G401 (cell line): Measurements from ENCODE around the gene PRODH. TPM values are rescaled to one million over a fixed set of nuclear protein-coding genes. Genes with fewer than 3 reads are reported as not detected.
"Not testable (repeated sequence)": the region's sequence is repeated elsewhere in the genome, so short reads cannot be mapped to it uniquely, and the experiment has no call there.

Experiments
- DNase-seq: peaks from one replicate; pipeline ENCODE4 v3.0.0-alpha.2; 2015; ENCODE audit warnings: low spot score
- in situ Hi-C: cut with HindIII; loops from 2 replicates; pipeline ENCODE4 v1.10.0; 2016; ENCODE audit warnings: low sequenced_read_pairs, mixed read lengths
- total RNA-seq: library from RNA; depleted of rRNA; stranded (reverse); fragments of >200 nt; shearing (Covaris generic); gene quantifications from 2 replicates; pipeline ENCODE4 v1.2.3, GENCODE V29; 2014; rRNA removed

PRODH gene
- total RNA-seq: 0.98 and 3.2 TPM in 2 replicates

DNA sequence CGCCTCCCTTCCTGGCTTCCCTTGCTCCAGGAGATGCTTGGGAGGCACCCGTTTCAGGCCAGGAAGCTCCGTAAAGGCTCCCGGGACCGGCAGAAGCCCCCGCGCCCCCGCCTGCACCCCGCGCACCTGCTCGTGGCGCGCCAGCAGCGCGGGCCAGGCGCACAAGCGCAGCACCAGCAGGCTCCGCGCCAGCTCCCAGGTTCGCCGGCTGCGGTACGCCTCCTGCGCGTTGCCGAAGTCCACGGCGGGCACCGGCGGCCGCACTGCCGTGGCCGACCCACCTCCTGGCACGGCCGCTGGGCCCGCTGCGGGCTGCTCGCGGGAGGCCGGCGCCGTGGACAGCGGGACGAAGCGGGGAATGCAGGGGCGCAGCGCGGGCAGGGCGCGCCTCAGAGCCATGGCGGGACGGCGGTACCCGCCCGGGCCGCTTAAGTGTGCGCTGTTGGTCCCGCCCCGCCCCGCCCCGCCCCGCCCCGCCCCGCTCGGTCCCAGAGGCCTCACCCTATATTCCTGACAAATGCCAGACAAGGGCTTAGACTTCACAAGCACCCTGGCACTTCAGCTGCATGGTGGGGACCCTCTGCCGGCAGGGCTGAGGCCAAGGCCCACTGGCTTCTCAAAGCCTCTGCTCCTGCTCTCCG is at the start of gene PRODH:
PRODH (minus strand) TSS at position 405 of the 641 bp plus-strand sequence; CDS start at position 399, 6 bp downstream.
- in situ Hi-C loops: no loop called here
- DNase-seq: no peak

GRCh38 chr22:18985780-18986179 is 49.7 kb upstream of the PRODH start:
- no peak for DNase-seq
- in situ Hi-C loops: no loop called here

- DNase-seq: no peak
- in situ Hi-C loops: no loop called here
Measured at GRCh38 chr22:18984564-18984963, 48.5 kb upstream of the PRODH start.

DNA sequence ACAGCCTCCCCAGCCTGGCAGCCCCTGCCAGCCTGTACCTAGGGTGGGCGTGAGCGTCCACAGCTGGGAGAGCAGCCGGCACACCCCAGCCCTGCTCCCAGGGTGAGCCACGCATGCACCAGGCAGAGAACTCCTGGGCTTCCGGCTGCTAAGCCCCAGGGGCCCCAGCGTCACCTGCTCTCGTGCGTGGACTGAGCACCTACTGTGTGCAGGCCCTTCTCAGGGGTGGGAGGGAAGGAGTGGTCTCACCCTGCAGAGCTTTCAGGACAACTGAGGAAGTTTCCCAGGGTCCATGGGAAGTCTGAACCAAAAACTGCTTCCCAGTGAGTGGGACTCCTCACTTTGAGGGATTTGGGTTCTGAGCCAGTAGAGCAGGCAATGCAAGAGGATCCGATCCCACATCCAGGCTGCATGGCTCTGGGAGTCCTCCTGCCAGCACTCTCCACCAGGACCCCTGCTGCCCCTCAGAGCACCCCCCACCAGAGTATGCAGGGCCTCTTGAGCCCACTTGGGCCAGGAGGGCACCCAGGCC is 47.1 kb upstream of the PRODH start:
- in situ Hi-C loops: no loop called here
- no peak for DNase-seq

DNA sequence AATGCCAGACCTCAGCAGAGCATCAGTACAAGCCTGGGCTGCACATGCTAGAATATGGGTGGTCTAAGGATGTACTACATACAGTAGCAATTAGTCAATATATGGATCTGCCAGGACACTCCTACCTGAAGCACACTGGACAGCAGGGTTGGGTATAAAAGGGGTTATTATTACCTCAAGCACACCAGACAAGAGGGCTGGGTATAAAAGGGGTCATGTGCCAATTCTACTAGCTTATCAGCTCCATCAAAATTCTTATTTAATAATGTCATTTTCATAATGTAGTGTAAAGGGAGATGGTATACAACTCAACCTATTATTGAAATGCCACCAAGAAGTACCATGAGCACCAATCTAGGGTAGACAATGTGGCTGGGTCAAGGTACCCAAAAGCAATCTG is 44.7 kb upstream of the PRODH start:
- in situ Hi-C loops: no loop called here
- DNase-seq: no peak

DNA sequence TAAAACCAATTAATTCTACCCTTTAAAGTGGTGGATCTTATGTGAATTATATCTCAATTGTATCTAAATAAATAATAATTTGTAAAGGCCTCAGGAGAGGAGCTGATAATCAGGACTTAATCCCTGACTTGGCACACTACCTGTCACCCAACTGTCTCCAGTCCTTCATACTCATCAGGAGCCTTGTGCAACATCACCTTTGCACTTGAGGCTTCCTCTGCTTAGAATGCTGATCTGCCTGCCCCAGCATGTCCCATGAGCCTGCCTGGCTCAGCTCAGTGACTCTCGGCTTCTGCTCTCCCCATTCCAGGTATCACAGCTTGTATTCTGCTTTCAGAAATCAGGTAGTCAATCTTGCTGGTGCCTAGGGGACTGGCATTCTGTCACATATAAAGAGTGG is 43.9 kb upstream of the PRODH start:
- in situ Hi-C loops: no loop called here

DNA sequence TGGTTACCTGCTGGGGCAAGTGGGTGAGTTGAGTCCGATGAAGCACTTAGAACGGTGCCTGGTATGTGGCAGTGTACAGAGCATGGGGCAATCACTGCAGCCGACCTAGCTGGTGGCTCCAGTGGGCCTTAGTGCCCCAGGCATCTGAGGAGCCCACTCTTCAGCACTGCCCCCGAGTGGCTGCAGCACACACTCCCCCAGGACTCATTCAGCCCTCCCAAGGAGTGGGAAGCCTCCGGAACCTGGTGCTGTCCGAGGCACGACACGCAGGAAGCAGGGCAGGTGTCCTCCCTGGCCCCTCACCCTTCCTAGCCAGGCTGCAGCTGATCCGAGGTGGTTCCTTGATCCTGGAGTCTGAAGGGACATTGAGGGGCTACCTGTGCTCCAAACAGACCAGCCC is 42.4 kb upstream of the PRODH start:
- no peak for DNase-seq
- in situ Hi-C loops: no loop called here

More for the DNA sequence above, 43.9 kb upstream of the PRODH start:
- no peak for DNase-seq

- in situ Hi-C loops: no loop called here
- no peak for DNase-seq
Measured at GRCh38 chr22:18977824-18978425, 41.8 kb upstream of the PRODH start.

DNA sequence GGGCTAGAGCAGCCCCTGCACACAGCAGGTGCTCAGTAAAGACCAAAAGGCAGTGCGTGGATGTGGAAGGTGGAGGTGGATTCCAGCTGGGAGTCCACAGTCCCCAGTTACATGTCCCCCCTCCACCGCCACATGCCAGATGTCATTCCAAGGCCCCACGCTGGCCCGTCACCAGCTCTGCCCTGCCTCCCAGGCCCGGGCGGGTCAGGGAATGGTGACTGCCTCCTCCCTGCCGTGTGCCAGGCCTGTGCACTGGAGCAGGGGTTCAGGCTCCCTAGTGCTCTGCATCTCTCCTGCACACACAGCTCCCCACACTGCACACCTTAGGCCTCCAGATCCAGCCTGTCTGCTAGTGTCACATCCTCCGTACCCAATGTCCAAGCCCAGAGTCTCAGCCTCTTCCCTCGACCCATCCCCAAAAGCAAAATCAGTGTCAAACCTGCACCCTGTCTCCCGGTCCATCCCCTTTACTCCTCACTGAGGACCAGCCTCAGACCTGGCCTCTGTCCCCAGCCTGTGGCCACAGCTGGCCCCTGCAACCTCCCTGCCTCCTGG is 40.2 kb upstream of the PRODH start:
- in situ Hi-C loops: no loop called here
- no peak for DNase-seq

DNA sequence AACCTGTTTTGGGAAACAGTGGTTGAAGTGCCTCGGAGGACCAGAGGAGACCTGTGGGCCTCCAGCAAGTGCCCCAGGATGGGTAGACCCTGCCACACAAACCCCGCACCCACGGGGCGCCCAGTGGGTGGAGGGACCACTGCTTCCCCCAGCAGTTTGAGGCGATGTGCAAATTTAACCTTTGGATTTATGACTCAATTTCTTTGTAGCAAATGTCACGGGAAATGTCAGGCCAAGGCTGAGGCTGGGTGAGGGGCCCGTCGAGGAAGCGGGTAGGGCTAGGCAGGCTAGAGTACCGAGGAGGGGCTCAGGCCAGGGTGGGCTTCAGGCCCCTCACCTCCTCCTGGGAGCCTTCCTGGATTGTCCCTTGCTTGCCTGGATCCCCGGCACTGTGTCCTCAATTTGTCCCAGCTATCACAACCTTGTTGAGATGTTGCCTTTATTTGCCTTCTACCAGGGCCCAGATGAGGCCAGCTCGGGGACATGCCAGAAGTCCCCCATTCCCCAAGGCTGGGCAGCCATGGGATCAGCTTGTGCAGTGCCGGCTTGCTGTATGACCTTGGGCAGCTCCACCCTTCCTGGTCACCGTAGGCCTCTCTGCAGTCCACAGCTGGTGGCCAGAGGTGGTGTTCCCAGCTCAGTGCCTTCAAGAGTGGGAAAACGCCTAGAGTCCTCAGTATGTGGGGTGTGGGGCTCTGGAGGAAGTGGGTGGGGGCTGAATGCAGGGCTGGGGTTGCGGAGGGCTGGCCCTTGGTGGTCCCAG is 39.5 kb upstream of the PRODH start:
- DNase-seq: no peak
- in situ Hi-C loops: no loop called here

DNA sequence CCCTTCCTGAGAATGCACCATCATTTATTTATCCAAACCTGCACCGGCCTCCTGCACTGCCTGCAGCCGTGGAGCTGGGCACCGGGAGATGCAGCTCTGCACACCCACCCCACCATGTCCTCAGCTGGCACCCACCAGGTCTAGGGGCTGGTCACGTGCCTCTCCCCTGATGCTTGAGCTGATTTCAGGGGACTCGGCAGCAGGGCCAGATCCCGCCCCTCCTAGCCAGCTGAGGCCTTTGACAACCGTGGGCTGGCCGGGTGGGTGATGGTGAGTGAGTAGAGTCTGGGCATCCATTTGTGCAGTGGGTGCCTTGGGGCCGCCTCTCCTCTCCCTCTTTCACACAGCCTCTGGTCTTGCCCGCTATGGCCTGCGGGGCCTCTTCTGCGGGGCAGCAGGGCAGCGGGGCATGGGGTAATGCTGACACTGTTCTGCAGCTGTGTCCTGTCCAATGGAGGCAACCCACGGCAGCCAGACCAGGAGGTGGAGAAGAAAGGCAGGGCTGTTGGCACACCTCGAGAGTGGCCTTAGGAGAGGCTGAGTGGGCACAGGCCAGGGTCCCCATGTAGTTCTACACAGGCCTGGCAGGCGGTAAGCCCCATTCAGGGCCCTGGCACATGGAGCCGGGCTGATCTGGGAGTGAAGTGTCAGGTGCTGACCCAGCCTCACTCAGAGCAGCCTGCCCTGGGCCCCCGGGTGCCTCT is 38.5 kb upstream of the PRODH start:
- DNase-seq: no peak
- in situ Hi-C loops: no loop called here

GRCh38 chr22:18973264-18974031 is 37.4 kb upstream of the PRODH start:
- in situ Hi-C loops: no loop called here

GRCh38 chr22:18972591-18972990 is 36.5 kb upstream of the PRODH start:
- DNase-seq, in situ Hi-C loops: not testable (repeated sequence)

More at GRCh38 chr22:18973264-18974031, 37.4 kb upstream of the PRODH start:
- DNase-seq: peak; percentile 86

- in situ Hi-C loops, DNase-seq: not testable (repeated sequence)
Measured at GRCh38 chr22:18972029-18972428, 35.9 kb upstream of the PRODH start.

GRCh38 chr22:18971321-18971751 is 35.2 kb upstream of the PRODH start:
- in situ Hi-C loops: no loop called here

GRCh38 chr22:18970948-18971315 is 34.8 kb upstream of the PRODH start:
- no peak for DNase-seq
- in situ Hi-C loops: no loop called here

More at GRCh38 chr22:18971321-18971751, 35.2 kb upstream of the PRODH start:
- no peak for DNase-seq

GRCh38 chr22:18970176-18970947 is 34.3 kb upstream of the PRODH start:
- in situ Hi-C loops: no loop called here
- peak; percentile 61 for DNase-seq
